NCI-H526 treated with DMSO at 0.1 percent for 48 hours (cell line): ENCODE measurements around the gene CALR3.
A peak's percentile ranks its signal among the peaks of the same experiment; 100 is the strongest.
"Not testable (repeated sequence)": the region's sequence is repeated elsewhere in the genome, so short reads cannot be mapped to it uniquely, and the experiment has no call there.

Experiments
- DNase-seq: peaks from one replicate; lab custom pipeline; 2025; lab: John Stamatoyannopoulos, UW

CALR3 gene, protein sequence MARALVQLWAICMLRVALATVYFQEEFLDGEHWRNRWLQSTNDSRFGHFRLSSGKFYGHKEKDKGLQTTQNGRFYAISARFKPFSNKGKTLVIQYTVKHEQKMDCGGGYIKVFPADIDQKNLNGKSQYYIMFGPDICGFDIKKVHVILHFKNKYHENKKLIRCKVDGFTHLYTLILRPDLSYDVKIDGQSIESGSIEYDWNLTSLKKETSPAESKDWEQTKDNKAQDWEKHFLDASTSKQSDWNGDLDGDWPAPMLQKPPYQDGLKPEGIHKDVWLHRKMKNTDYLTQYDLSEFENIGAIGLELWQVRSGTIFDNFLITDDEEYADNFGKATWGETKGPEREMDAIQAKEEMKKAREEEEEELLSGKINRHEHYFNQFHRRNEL

DNA sequence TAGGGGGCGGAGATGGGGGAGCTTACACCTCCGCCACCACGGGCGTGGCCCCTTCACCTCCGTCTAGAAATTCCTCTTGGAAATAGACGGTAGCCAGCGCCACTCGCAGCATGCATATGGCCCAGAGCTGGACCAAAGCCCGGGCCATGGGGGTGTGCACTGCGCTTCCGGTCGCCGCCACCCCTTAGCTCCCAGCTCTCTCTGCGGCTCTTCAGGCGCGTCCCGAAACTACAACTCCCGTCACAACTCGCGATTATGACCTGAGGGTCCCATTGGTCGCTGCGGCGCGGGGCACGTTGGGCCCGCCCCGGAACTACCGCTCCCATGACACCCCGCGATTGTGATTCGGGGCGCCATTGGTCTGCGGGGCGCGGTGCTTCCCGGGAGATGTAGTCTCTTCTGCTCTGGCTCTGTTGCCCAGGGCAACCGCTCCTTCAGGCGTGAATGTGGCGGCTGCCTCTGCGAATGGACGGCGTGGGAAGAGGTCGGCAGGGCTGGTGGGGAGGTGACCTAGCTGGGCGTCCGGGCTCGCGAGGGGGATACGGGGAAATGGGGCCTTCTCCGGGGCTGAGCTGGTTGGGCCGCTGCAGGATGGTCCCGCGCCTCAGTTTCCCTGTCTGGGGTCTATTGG lies at the start of gene CALR3, which contains the start of gene C19orf44:
CALR3 (minus strand) TSS at position 186 of the 631 bp plus-strand sequence; CDS start at position 148, 38 bp downstream.
C19orf44 (plus strand) TSS at position 413 of the 631 bp plus-strand sequence. CDS start 4,399 bp downstream, outside the sequence.
- DNase-seq = peak; percentile 93

DNA sequence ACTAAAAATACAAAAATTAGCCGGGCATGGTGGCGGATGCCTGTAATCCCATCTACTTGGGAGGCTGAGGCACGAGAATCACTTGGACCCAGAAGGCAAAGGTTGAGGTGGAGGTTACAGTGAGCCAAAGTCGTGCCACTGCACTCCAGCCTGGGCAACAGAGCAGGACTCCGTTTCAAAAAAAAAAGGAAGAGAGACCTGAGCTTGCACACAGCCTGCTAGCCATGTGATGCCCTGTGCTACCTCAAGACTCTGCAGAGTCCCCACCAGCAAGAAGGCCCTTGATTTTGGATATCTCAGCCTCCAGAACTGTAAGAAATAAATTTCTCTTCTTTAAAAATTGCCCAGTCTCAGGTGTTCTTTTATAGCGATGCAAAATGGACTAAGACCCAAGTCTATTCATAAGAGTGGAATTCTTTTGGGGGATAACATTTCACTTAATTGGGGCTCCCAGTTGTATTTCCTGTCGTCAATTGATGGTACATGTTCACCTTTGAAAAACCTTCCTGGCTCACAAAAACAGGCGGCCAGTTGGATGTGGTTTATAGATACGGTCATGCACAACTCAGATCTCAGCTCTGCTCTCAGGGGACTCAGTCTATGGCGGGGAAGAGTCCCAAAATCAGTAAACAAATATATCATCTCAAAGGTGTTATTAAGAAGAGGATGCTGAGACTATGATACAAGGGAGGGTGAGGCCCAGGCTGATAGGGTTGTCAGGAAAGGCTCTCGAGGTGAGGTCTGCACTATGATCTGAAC lies 48.7 kb upstream of the CALR3 start:
- DNase-seq = no peak

DNA sequence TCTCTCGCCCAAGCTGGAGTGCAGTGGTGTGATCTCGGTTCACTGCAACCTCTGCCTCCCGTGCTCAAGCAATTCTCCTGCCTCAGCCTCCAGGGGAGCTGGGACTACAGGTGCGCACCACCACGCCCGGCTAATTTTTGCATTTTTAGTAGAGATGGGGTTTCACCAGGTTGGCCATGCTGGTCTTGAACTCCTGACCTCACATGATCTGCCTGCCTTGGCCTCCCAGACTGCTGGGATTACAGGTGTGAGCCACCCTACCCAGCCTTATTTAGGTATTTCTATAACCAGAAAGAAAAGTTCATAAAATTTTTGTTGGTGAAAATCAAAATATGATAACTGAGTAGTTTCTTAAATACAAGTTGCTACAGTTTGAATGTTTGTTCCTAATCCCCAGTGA lies 47.8 kb upstream of the CALR3 start:
- DNase-seq = not testable (repeated sequence)

DNA sequence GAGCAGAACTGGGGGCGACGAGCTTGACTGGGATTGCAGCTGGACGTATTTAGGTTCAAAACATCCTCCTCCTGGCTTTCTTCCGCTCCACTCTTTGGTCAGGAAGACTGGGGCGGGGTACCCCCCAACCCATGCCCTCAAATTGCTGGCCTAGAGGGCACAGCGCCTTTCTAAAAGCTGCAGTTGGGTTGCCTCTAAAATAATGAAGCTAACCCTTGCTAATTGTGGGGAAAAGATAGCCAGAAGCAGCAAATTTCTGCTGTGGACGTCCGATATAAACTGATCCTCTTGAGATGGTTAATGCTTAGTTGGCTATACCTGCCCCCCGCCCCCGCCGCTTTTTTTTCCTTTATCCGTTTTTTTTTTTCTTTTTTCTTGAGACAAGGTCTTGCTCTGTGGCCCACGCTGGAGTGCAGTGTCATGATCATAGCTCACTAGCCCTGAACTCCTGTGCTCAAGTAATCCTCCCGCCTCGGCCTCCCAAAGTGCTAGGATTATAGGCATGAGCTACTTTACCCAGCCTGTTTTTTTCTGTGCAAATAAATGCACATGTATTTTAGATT lies 47.0 kb upstream of the CALR3 start:
- DNase-seq = no peak

DNA sequence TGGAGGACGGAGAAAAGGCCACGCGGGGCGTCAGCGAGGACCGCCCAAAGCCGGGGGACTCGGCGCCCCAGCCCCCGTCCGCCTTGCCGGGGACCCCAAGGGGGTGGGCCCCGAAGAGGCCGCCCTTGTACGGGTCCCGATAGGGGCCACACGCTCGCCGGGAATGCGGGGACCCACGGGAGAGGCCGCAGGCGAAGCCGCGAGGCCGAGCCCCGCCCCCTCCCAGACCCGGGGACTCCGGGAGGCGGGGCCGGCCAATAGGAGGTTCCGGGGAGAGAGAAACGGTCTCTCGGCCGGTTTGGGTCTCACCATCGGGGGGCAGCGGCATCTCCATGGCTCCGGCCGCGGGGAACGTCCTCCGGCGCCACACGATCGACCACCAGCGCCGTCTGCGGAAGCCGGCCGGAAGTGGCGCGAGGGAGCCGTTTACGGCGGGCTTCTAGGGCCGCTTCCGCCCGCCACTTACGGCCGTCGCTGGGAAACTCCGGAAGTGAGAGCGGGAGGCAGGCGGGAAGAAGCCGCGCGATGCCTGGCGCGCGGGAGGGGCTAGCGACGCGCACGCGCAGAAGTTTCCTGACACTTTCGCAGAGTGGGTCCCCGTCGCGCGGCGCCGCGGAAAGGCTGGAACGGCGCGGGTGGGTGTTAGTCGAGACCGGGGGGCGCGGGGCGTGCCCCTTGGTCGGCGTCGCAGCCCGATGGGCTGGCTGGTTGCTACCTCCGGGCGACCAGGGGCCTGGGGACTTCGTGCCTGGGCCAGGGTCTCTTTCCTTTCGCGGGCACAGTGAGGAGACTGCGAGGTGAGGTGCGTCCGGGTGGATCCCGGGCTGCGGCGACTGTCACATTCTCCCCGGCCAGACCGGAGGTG lies 46.3 kb upstream of the CALR3 start, which contains the start of gene CHERP:
CHERP (minus strand) TSS at position 393 of the 865 bp plus-strand sequence; CDS start at position 334, 59 bp downstream.
- DNase-seq = peak; percentile 69

DNA sequence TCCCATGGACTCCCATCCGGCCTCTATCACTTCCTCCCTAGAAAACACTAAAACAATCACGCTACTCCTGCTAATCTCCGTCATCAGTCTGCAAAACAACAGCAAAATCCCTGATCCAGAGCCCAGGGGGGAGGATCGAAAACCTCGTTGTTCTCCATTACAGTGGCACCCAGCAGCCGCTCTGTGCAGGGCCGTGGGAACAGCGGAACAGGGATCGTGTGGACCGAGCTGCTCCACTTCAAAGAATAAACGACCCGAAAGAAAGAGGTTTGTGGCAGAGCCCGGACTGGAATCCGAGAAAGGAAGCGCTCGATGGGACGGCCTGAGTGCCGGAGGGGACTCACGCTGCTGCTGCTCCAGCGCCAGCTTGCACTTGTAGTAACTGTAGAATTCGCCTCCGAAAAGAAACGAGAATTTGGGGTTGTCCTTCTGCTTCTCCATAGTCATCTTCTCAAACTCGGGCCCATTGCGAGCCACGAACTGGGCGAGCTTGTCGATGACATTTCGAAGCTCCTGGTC lies 45.6 kb upstream of the CALR3 start:
- no peak for DNase-seq

DNA sequence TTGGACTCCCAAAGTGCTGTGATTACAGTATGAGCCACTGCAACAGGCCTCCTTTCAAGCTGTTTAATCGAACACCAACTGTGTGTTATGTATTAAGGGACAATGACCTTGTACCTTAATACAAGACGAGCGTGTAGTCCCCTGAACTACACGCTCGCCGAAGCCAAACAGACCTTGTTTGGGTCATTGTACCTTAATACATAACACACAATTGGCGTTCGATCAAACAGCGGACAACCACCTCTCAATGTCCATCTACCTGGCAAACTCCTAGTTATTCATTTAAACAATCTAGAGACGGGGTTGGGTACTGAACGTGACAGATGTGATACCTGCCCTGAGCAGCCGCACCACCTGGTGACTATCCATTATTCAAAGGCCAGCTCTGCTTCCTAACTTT lies 45.0 kb upstream of the CALR3 start:
- DNase-seq = no peak

DNA sequence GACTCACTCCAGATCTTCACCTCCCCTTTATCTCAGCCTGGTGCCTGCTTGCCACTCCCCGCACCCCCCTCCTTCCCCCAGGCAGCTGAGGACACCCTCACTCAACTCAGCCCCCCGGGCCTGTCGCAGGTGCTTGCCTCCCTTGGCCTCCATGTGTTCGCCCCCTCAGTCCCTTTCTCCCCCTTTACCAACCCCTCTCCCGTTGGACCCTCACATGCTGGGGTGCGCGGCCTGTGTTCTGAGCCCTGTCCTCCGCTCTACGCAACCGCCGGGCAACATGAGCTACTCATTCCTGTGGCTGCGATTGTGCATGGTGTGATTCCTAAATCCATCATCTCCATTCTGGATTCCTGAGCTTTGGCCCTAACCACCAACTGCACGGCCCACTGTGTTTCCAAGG lies 41.1 kb upstream of the CALR3 start:
- DNase-seq = no peak

DNA sequence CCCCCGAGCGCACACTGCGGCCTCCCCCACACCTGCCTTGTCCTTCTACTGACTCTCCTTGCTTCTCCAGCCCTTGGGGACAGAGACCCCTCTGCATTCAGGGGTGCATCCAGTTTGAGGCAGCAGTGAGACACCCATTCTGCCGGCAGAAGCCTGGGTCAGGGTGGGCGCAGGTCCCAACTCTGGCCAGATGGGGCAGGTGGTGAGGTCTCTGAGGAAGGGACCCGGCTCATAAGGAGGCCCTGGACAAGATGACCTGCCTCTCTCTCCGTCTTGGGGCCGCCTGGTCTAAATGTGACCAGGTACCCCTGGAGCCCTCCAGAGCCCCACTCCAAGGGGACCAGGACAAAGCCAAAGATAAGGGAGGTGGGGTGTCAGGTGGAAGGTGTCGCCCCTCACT lies 40.2 kb upstream of the CALR3 start:
- DNase-seq = no peak

DNA sequence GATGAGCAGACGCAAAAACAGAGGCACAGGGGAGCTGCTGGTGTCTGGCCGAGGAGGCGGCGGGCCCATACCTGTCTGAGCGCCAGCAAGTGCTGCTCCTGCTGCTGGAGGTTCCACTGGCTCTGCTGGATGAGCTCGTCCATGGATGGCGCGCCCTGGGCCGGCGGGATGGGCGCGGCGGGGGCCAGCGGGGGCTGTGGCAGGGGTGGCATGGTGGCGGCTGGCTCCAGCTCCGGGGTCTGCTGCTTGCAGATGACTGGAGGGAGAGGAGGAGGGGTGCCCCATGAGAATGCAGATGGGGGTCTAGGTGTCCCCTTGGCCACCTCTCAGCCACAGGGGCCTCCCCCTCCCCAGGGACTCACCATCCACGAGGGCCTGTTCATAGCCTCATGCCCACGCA lies 39.4 kb upstream of the CALR3 start:
- DNase-seq = no peak

DNA sequence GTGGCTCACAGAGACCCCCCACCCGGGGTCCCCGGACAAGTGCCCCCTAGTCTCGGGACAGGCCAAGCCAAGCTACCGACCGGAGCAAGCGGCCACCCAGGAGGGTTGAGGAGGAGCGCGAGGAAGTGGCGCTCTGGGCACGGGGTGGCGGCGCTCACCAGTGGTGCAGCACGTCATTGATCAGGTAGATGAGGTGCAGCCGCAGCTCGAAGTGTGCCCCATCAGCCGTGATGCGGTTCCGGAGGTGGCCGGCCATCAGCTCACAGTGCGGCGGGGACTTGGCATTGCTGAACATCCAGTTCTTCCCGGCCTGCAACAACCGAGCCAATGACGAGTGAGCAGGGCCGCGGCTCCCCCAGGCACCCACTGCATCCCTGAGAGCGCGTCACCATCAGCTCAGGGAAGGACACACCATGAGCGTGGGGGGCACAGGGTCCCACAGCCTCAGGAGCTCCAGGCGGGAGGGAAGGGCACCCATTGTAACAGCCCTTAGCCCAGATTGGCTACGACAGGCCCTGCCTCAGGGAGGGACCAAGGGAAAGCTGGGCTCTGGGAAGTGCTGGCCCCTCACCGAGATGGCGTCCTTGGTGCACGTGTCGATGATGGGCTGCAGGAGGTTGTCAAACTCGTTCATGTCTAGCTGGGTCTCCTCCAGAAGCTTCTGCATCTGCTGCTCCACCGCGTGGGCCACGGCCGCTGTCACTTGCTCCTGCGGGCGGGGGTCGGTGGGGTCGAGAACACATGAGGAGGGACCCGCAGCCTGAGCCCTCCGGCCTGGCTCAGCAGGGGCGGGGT lies 36.7 kb upstream of the CALR3 start:
- no peak for DNase-seq

DNA sequence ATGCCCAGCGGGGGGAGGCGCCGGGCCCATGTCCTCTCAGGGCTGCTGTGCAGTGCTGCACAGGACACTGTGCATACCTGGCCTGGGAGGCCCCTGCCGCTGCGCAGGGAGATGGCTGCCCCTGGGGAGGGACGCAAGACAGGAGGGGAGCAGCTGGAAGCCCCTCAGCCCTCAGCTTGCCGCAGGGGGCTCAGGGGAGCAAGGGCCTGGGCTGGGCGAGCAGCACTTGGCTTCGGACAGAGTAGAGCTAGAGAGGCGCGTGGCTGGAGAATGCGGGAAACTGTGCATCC lies 35.4 kb upstream of the CALR3 start:
- DNase-seq = no peak

DNA sequence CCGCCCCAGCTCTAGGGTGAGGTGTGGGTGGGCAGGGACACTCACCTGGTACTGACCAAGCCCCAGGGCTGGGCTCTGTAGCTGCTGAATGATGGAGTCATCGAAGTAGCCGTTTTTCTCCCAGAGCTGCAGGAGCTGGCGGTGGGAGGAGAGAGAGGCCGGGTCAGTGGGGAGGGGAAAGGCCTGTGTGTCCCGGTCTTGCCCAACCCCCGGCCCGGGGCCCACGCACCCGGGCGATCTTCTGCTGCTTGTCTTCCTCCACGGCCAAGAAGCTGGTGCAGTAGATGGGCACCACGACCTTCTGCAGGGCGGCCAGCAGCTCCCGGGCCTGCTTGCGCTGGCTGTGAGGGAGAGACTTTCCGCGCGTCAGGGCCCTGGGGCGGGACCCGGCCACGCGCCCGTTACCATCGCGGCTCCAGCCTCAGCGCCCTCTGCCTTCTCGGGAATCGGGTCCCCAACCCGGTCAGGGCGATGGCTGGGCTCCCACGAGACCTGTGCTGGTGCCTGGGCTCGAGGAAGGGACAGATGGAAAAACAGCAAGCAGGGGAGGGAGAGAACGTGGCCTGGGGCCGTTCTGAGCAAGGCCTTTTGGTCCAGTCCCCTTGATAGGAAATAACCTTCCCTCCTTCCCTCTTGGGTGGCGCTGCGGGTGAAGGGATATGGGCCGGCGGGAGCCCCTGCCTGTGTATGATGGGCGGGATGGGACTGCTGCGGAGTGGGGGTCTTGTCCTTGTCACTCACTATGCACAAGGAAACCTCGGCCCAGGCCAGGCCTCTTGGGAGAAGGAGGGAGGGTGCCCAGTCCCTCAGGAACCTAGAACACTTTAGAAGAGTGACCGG lies 34.8 kb upstream of the CALR3 start:
- no peak for DNase-seq

DNA sequence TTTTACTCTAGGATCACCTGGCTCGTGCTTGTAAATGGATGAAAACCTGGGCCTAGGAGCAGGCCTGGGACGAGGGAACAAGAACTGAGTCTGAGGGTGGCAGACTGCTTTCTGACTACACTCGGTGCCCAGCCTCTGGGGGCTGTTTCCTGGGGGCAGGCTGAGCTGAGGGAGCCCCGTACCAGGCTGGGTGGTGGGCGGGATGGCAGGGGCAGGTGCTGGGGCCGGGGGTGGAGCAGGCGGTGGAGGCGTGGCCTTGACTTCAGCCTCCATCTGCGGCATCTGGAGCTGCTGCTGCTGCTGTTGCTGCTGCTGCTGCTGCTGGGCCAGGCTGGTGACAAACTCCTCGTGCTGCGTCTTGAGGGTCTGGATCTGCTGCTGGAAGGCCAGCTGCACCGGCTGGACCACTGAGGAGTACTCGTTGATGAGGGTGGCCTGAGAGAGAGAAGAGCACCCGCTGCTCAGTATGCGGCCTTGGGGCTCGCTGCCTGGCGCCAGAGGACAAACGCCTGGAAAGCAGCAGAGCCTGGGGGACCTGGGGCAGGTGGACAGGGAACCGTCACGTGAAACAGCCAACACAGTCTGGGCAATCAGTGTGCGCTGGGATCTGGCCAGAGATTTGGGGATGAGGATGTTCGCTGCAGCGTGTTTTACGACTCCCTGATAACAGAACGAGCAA lies 33.6 kb upstream of the CALR3 start:
- DNase-seq = no peak

DNA sequence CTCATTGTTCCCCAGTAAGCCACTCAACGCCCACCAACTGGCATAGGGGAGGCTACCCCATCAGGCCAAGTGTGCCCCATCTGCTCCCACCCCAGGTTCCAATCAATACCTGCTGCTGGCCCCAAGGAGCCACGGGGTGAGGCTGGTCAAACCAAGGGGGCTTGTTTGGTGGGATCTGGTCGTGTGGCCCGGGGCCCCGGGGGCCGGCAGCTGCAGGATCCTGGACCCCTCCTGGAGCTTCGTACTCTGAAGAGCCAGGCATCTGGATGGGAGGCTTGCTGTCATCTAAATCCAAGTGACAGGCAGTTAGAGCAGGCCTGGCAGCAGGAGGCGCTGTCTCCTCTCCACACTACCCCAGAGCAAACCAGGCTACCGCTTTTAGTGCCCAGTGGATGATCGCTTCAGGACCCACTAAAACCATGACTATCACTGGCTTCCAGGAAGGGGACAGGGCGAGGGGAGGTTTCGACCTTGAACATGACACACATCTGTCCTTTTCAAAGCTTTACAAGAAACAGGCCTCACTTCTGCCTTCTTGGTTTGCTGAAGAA lies 32.1 kb upstream of the CALR3 start:
- no peak for DNase-seq

DNA sequence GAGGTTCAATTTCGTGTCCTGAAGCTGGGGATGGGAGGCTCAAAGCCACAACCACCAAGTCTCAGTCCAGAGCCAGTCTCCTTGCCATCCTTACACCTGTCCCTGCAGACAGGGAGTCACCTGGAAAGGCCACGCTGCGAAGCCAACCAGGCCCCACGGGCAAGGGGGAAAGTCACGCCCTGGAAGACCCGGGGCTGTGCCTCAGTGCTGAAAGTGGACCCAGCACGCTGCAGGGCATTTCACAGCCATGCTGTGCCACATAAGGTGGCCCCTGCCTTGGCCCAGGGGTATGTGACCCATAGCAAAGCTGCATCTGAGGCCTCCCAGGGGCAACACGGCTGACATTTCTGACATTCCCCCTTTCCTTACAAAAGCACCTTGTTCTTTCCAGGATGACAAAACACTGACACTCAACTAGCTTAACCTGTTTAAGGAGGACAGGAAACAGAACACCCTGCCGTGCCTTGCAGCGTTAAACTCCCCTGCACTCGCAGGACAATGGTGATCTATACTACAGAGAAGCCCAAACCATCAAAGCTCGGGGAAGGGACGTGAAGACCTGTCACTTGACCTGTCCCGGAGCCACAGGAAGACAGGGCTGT lies 31.5 kb upstream of the CALR3 start:
- no peak for DNase-seq

DNA sequence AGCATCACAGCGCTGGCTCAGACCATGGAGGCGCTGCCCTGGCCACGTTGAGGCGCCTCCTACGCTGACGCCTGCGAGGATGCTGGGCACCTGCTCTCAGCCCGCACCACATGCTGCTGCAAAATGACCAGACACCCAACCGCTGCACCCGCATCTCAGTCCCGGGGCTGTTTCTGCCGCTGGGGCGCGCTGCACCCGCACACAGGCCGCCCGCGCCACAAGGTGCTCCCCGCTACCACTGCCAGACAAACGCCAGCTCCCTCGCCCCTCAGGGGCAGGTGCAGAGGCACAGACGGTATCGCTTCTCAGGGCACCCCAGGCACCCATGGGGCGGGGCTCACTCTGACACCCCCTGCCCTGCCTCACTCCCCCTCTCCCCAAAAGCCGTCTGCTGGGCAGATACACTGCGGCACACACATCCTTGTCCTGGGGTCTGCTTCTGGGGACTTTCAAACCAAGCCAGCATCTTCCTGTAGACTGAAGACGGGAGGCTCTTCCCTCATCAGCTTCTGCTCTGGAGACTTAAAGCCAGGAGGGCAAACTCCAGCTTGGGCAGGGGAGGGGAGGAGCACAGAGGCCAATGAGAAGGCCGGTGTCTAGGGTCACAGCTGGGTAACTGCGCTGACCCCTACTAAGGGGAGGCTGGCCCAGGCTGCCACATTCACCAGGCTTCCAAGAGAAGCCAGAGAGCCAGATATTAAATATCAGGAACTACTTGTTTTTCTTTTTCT lies 29.9 kb upstream of the CALR3 start:
- no peak for DNase-seq
